GF-D8 (cell line): ENCODE measurements around the gene SHMT2.
"Not testable (repeated sequence)": the region's sequence is repeated elsewhere in the genome, so short reads cannot be mapped to it uniquely, and the experiment has no call there.

ENCODE experiments used
- DNase-seq: peaks from one replicate; lab custom pipeline; 2025; lab: John Stamatoyannopoulos, UW

The SHMT2 gene

DNA sequence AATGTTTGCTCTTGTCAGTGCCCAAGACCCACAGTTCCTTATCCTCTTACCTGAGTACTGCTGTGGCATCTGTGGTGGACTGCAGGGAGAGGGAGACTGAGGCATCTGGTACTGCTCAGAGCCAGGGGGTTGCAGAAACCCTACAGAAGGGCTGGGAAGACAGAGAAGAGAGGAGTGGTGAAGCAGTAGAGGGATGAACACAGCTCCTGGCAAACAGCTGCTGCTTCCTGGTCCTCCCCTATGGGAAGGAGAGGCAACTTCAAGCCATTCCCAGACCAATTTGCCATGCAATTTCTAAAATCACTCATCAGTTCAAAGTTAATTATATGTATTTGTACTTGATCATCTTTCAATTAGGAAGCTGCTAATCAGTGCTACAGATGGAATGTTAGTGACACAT, 37.2 kb downstream of the SHMT2 start:
- no peak for DNase-seq

GRCh38 chr12:57268264-57268663, 38.8 kb downstream of the SHMT2 start:
- DNase-seq, result no peak

DNA sequence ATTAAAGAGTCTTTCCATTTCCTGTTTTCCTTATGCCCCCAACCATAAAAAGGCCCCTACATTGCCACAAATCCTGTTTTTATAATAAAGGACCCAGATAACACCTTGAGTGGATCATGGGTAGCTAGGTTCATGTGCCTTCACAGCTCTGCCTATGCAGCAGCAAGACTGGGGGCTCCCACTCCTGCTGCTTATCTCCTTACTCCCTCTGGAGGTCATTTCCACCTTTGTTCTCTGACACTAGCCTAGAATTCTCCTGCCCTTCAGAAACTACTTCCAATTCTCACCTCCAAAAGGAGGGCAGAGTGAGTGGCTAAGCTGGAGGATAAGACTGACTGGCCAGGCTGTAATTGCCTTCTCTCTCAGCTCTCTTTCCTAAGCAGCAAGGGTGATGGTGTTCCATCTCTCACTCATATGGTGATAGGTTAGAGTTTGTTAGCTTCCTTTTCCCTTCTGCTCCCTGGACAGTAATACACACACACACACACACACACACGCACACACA, 41.5 kb downstream of the SHMT2 start:
- DNase-seq, result no peak

DNA sequence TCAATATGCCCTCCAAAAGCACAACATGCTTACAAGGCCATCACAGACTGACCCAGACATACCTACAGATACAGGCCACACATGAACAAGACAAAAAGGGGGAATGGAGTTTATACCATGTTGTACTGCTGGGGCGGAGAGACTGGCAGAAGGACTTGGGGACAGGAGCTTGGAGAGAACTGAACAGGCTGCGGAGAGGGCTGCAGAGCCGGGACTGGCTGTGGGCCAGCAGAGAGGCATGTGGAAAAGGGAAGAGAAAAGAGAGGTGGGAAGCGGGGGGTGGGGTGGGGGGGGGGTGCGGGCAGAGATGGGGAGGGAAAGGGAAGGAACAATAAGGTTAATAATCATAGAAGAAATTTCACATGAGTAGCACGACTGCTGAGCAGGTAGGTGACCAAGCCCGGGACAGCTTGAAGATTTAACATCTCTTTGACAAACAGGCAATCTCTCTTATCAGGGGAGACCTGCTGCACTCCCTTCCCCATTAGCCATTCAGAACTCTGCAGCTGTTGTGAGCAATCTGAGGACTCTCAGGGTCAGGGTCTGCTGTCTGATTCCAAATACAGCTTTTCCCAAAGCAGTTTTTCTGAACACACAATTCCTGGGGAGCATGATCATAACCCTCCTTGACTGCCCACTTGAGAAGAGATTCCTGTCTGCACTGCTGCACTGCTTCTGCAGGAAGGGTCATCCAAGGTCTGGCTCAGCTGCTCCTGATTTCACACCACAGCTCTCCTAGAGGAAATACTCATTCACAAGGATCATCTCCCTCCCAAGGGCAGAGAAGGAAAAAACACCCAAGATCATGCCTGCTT, 43.0 kb downstream of the SHMT2 start:
- DNase-seq, result no peak

DNA sequence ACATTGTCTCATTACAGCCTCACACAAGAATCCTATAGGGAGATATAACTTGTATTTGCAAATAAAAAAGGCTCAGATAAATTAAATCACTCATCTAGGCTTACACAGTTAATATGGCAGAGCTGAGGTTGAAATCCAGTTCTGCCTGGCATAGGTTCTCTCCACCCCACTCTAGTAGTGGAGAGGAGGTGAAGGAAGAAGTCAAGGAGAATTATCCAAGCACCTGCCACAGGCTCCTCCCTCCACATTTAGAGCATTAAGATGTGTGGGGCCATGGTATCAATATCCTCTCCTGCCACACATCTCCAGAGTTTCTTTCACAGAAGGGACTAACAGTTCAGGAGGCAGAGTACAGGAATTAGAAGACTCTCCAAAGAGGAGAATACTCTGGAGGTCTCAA, 44.0 kb downstream of the SHMT2 start:
- no peak for DNase-seq

- not testable (repeated sequence) for DNase-seq
Measured at GRCh38 chr12:57276233-57276632, 46.7 kb downstream of the SHMT2 start.

DNA sequence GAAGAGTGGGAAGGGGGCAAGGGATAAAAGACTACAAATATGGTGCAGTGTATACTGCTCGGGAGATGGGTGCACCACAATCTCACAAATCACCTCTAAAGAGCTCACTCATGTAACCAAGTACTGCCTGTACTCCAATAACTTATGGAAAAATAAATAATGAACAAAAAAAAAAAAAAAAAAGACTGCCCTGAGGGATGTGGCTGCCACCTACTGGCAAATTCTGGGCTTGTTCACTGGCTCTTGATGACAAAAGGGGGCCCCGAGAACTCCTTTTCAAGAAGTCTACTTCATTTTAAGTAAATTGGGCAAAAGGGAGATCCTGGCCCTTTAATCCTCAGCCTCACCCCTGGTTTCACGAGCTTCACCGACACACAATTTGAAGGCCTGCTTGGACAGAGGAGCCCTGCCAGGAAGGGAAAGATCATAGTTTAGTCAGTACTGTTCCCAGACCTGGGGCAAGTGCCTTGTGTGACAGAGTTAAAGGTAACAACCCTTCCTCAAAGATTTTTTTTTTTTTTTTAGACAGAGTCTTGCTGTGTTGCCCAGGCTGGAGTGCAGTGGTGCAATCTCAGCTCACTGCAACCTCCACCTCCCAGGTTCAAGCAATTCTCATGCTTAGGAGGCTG, 47.5 kb downstream of the SHMT2 start:
- no peak for DNase-seq

- no peak for DNase-seq
Measured at GRCh38 chr12:57278465-57279381, 49.2 kb downstream of the SHMT2 start.

DNA sequence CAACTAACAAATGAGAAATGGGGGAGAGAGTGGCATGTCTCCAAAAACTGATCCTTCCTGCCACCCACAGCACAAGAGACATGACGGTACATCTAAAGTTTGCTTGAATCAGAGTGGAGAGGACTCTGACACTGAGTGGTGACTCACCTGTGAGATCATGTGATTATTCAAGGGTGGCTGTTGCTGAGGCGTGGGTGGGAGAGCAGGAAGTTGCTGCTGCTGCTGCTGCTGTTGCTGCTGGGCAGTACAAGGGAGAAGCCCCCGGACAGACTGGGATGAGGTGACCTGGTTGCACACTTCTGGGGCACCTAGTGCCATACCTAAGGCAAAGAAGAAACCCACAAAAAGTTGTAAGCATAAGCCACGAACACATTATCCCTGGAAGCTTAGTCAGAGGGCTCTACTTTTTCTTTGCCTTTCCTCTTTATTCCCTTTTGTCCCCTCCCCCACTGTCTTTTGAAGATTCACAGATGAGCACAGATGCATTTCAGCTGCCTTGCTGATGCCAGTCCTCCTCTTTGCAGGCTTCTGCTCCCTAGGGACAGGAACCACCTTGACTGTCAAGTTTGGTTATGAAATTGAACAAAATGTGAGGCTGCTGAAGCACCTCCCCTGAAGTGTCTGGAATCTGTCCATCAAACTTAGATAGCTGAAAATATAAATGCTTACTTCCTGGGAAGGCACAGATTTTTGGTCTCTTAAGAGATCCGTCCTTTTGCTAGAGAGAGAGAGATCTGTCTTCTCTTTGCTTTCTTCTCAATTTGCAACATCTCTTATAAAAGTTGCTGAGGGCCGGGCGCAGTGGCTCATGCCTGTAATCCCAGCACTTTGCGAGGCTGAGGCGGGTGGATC, 50.9 kb downstream of the SHMT2 start:
- no peak for DNase-seq

- DNase-seq, result not testable (repeated sequence)
Measured at GRCh38 chr12:57282073-57282472, 52.6 kb downstream of the SHMT2 start.
